Erythroblast (primary cell): ENCODE results near the gene AIFM2.

ENCODE experiments used
- GATA1 ChIP-seq: IDR thresholded peaks from 2 replicates; pipeline ENCODE4 v1.6.1; 2011; ENCODE audit warnings: low read depth, mild to moderate bottlenecking, control low read depth, low read length, moderate library complexity
- POLR2A ChIP-seq: IDR thresholded peaks from 2 replicates; pipeline ENCODE4 v1.6.1; 2011; ENCODE audit warnings: mild to moderate bottlenecking, low read length

GRCh38 chr10:70167246-70167645 is 34.6 kb upstream of the AIFM2 start:
- TF ChIP-seq POLR2A: no peak
- no peak for TF ChIP-seq GATA1
